Neural cell (in vitro differentiated cells): ENCODE results near the gene FAM186B. TPM values are rescaled to one million over a fixed set of nuclear protein-coding genes. Genes with fewer than 3 reads are reported as not detected.

ENCODE experiments used
- H2AFZ ChIP-seq: fragments of 200-600, 300-800 bp; sonication (generic), shearing (Covaris generic); 2 replicates; pipeline ENCODE4 v1.6.0; 2014; ENCODE audit warnings: low read depth, mild to moderate bottlenecking, antibody characterized with exemption, low read length, moderate library complexity
- H3F3A ChIP-seq: fragments of 200-600 bp; shearing (Covaris generic); 2 replicates; pipeline ENCODE4 v1.6.1; 2016; ENCODE audit warnings: mild to moderate bottlenecking, moderate library complexity, mixed read lengths, antibody characterized with exemption, low read length; ENCODE audit not compliant: insufficient read depth, poor library complexity, severe bottlenecking
- H3K27ac ChIP-seq: fragments of 200-600, 300-800 bp; sonication (generic), shearing (Covaris generic); 2 replicates; pipeline ENCODE4 v1.5.1; 2014; ENCODE audit warnings: mild to moderate bottlenecking, low read length, moderate library complexity
- H3K27me3 ChIP-seq: fragments of 300-800, 200-600 bp; sonication (generic), shearing (Covaris generic); 2 replicates; pipeline ENCODE4 v1.6.0; 2014; ENCODE audit warnings: mild to moderate bottlenecking, low read depth, low read length, moderate library complexity; ENCODE audit not compliant: insufficient read depth
- H3K36me3 ChIP-seq: fragments of 300-800, 200-600 bp; sonication (generic), shearing (Covaris generic); 2 replicates; pipeline ENCODE4 v1.5.1; 2014; ENCODE audit warnings: mild to moderate bottlenecking, antibody characterized with exemption, low read length, moderate library complexity; ENCODE audit not compliant: insufficient read depth
- H3K4me2 ChIP-seq: fragments of 300-800, 200-600 bp; sonication (generic), shearing (Covaris generic); 2 replicates; pipeline ENCODE4 v1.6.0; 2014; ENCODE audit warnings: mild to moderate bottlenecking, low read length
- H3K4me3 ChIP-seq: fragments of 300-800, 200-600 bp; sonication (generic), shearing (Covaris generic); 2 replicates; pipeline ENCODE4 v1.5.1; 2014; ENCODE audit warnings: mild to moderate bottlenecking, low read length, moderate library complexity
- H3K79me2 ChIP-seq: fragments of 200-600 bp; shearing (Covaris generic); replicated peaks from 2 replicates; pipeline ENCODE4 v1.6.0; 2014; ENCODE audit warnings: mild to moderate bottlenecking, low read length, moderate library complexity; ENCODE audit not compliant: insufficient read depth
- H3K9ac ChIP-seq: fragments of 300-800, 200-600 bp; sonication (generic), shearing (Covaris generic); 2 replicates; pipeline ENCODE4 v1.6.1; 2016; ENCODE audit warnings: mild to moderate bottlenecking, low read length, mixed read lengths
- H3K9me2 ChIP-seq: fragments of 200-600 bp; shearing (Covaris generic); 2 replicates; pipeline ENCODE4 v1.6.1; 2016; ENCODE audit warnings: mild to moderate bottlenecking, low read length, mixed read lengths; ENCODE audit not compliant: insufficient read depth
- H3K9me3 ChIP-seq: fragments of 200-600, 300-800 bp; sonication (generic), shearing (Covaris generic); 2 replicates; pipeline ENCODE4 v1.6.1; 2016; ENCODE audit warnings: mild to moderate bottlenecking, mixed run types, low read length, moderate library complexity, mixed read lengths
- H4K20me1 ChIP-seq: fragments of 200-600 bp; shearing (Covaris generic); 2 replicates; pipeline ENCODE4 v1.6.1; 2016; ENCODE audit warnings: mild to moderate bottlenecking, mixed run types; ENCODE audit not compliant: insufficient read depth
- CTCF ChIP-seq: fragments of 450-650 bp; IDR thresholded peaks from 2 replicates; pipeline ENCODE4 v1.5.1; 2014; ENCODE audit warnings: antibody characterized with exemption, mild to moderate bottlenecking, moderate library complexity; ENCODE audit not compliant: poor library complexity, severe bottlenecking
- EP300 ChIP-seq: fragments of 450-650 bp; conservative IDR thresholded peaks from 2 replicates; pipeline ENCODE4 v1.6.1; 2014; ENCODE audit warnings: antibody characterized with exemption, mild to moderate bottlenecking, moderate library complexity; ENCODE audit not compliant: poor library complexity, severe bottlenecking
- EZH2 ChIP-seq: fragments of 200-600, 300-800 bp; shearing (Covaris generic), sonication (generic); IDR thresholded peaks from 2 replicates; pipeline ENCODE4 v1.6.1; 2014; ENCODE audit warnings: antibody characterized with exemption, low read length, borderline replicate concordance, mild to moderate bottlenecking; ENCODE audit not compliant: insufficient read depth, poor library complexity, severe bottlenecking
- MXI1 ChIP-seq: fragments of 450-650 bp; conservative IDR thresholded peaks from 2 replicates; pipeline ENCODE4 v1.6.1; 2014; ENCODE audit warnings: antibody characterized with exemption, mild to moderate bottlenecking; ENCODE audit not compliant: poor library complexity, severe bottlenecking
- POLR2AphosphoS5 ChIP-seq: IDR thresholded peaks from 2 replicates; pipeline ENCODE4 v1.6.1; 2012
- RAD21 ChIP-seq: fragments of 450-650 bp; conservative IDR thresholded peaks from 2 replicates; pipeline ENCODE4 v1.6.1; 2014; ENCODE audit warnings: antibody characterized with exemption, mild to moderate bottlenecking, moderate library complexity
- REST ChIP-seq: IDR thresholded peaks from 2 replicates; pipeline ENCODE4 v1.6.1; 2012; ENCODE audit warnings: borderline replicate concordance
- SMC3 ChIP-seq: fragments of 450-650 bp; conservative IDR thresholded peaks from 2 replicates; pipeline ENCODE4 v1.6.1; 2014; ENCODE audit warnings: antibody characterized with exemption, mild to moderate bottlenecking, moderate library complexity; ENCODE audit not compliant: poor library complexity
- TAF1 ChIP-seq: IDR thresholded peaks from 2 replicates; pipeline ENCODE4 v1.6.1; 2012; ENCODE audit warnings: low read depth
- polyA plus RNA-seq: library from polyadenylated mRNA; depleted of rRNA; stranded (reverse); fragments of >200 nt; gene quantifications from 2 replicates; pipeline ENCODE4 v1.2.3, GENCODE V29; 2014

Gene FAM186B
- polyA plus RNA-seq, 1 donor from 2014 or later = not detected

DNA sequence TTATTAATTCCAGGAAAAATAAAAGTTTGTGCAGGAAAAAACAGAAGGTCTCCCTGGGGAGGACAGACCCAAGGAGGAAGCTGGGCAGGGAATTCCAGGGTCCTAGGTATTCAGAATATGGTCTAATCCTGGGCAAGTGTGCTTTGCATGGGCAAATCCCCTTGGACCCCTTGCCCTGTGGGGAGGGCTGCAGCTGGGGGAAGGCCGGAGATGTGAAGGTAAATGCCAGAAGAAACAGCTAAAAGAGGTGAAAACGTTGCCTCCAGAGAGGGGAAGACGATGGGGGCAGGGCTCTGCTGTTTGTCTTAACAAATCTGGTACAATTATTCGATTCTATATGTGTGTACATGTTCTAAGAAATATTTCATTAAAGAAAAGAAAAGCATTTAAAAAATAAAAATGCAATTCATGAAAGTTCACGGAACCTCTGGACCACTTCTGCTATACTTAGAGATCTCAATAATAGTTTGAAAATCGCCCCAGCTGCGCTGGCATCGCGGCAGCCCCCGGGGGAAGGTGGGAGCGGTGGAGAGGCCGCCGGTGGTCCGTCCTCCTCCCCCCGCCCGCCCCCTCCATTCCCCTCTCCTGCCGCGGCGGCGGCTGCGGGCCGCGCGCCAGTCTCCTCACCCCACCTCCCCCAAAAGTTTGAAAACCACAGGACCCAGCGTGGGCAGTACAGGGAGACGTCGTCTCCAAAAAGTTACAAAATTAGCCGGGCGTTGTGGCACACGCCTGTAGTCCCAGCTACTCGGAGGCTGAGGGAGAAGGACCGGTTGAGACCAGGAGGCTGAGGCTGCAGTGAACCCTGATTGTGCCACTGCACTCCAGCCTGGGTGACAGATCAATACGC is 16.4 kb upstream of the FAM186B start:
- Histone ChIP-seq H3K9ac (no peak overlapping the region), H3K27ac (no peak overlapping the region), H3K4me2 (peak overlapping the region; percentile 71), H2AFZ (no peak overlapping the region), H3K36me3 (no peaks in the 10 kb centered on the region), H3K9me3 (no peaks in the 10 kb centered on the region), H3K4me3 (peak overlapping the region; percentile 86), H4K20me1 (no peaks in the 10 kb centered on the region), H3K79me2 (no peaks in the 10 kb centered on the region), H3K9me2 (no peaks in the 10 kb centered on the region), H3K27me3 (no peaks in the 10 kb centered on the region), H3F3A (no peaks in the 10 kb centered on the region)
- TF ChIP-seq EP300 (no peak), EZH2 (no peak), REST (no peak), SMC3 (no peak), TAF1 (no peak), RAD21 (no peak), POLR2AphosphoS5 (no peak), MXI1 (no peak), CTCF (no peak)

DNA sequence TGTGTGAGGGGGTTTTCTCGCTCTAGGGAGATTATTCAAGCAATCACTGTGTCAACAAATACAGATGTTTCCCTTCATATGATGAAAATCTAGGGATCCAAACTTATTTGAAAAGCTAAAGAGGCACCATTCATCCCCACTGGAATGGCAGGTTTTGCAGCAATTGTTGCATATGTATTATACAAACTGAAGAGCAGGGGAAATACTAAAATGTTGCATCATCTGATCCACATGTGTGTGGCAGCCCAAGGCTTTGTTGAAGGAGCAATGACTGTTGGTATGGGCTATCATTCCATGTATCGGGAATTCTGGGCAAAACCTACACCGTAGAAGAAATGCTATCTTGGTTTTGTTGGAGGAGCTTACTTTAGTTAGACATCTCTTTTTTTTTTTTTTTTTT is 13.8 kb upstream of the FAM186B start:
- no peak overlapping the region for H2AFZ ChIP-seq
- H3K9ac ChIP-seq = no peak overlapping the region
- H3K9me3 ChIP-seq = no peaks in the 10 kb centered on the region
- no peaks in the 10 kb centered on the region for H3K36me3 ChIP-seq
- no peaks in the 10 kb centered on the region for H3K79me2 ChIP-seq
- no peaks in the 10 kb centered on the region for H3K27me3 ChIP-seq
- TF ChIP-seq RAD21 (no peak), REST (no peak), MXI1 (no peak), POLR2AphosphoS5 (no peak), TAF1 (no peak), SMC3 (no peak), CTCF (no peak)
- no peak overlapping the region for H3K4me2 ChIP-seq
- no peak overlapping the region for H3K4me3 ChIP-seq
- no peaks in the 10 kb centered on the region for H3K9me2 ChIP-seq
- H3F3A ChIP-seq = no peaks in the 10 kb centered on the region
- H4K20me1 ChIP-seq = no peaks in the 10 kb centered on the region
- no peak overlapping the region for H3K27ac ChIP-seq
